Spleen (tissue), 7 donors: ENCODE data around the gene CYFIP2.

Source experiments
- POLR2A ChIP-seq, 3 donors: fragments of 450-650 bp; IDR thresholded peaks; one replicate each; pipeline ENCODE4 v1.5.1; 2017; ENCODE audit warnings: antibody characterized with exemption in 3 of 3, mild to moderate bottlenecking in 1 of 3
- POLR2AphosphoS5 ChIP-seq, 3 donors: sonication (generic); formaldehyde crosslinking; IDR thresholded peaks; one replicate each; pipeline ENCODE4 v1.5.1; 2017; ENCODE audit warnings: antibody characterized with exemption in 3 of 3
- TF ChIP-seq, protein P1 (sequence below), 11 experiments: fragments of 200-600 bp in 7 of 11; fragments of 450-650 bp in 4 of 11; sonication (generic) in 4 of 11; IDR thresholded peaks in 8 of 11; conservative IDR thresholded peaks in 3 of 11; 1 replicate in 7 of 11; 2 replicates in 4 of 11; pipeline versions ENCODE4 v1.4.0 to v1.8.0; 2016 to 2021; ENCODE audit warnings: antibody characterized with exemption in 11 of 11, inconsistent platforms in 4 of 11, mild to moderate bottlenecking in 1 of 11
- donor health status: DM: no; HTN: no; CAD: no; lungs with moderate emphysema.
- donor health status: DM: no; HTN: no; CAD: no.
- donor health status: DM: no; HTN: no; CAD: no.

DNA sequence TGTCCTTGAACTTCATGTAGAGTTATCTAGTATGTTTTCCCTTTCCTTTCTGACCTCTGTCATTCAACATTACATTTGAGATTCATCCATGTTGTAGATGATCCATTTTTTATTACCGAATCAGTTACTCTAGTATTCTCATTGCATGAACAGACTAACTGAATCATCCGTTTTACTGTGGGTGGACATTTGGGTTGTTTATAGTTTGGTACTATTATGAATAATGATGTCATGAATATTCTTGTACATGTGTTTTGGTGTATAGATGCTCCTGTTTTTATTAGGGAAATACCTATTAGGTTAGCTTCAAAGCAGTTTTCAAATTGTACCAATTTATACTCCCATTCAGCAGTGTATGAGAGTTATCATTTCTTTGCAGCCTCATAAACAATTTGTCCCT is 99.8 kb downstream of the CYFIP2 start:
- TF ChIP-seq, protein P1, sequence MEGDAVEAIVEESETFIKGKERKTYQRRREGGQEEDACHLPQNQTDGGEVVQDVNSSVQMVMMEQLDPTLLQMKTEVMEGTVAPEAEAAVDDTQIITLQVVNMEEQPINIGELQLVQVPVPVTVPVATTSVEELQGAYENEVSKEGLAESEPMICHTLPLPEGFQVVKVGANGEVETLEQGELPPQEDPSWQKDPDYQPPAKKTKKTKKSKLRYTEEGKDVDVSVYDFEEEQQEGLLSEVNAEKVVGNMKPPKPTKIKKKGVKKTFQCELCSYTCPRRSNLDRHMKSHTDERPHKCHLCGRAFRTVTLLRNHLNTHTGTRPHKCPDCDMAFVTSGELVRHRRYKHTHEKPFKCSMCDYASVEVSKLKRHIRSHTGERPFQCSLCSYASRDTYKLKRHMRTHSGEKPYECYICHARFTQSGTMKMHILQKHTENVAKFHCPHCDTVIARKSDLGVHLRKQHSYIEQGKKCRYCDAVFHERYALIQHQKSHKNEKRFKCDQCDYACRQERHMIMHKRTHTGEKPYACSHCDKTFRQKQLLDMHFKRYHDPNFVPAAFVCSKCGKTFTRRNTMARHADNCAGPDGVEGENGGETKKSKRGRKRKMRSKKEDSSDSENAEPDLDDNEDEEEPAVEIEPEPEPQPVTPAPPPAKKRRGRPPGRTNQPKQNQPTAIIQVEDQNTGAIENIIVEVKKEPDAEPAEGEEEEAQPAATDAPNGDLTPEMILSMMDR (IDR thresholded peaks at IDR 0.05 in 8 of 11, conservative IDR thresholded peaks at IDR 0.05 in 3 of 11): no peak
- TF ChIP-seq POLR2AphosphoS5 (IDR thresholded peaks at IDR 0.05) (no peak), POLR2A (IDR thresholded peaks at IDR 0.05) (no peak)
